Measurements from ENCODE around the gene SLC1A1. TPM values are rescaled to one million over a fixed set of nuclear protein-coding genes. Genes with fewer than 3 reads are reported as not detected.

The SLC1A1 gene
- total RNA-seq, 1 experiment from 2014 or later, result 8.5 TPM

DNA sequence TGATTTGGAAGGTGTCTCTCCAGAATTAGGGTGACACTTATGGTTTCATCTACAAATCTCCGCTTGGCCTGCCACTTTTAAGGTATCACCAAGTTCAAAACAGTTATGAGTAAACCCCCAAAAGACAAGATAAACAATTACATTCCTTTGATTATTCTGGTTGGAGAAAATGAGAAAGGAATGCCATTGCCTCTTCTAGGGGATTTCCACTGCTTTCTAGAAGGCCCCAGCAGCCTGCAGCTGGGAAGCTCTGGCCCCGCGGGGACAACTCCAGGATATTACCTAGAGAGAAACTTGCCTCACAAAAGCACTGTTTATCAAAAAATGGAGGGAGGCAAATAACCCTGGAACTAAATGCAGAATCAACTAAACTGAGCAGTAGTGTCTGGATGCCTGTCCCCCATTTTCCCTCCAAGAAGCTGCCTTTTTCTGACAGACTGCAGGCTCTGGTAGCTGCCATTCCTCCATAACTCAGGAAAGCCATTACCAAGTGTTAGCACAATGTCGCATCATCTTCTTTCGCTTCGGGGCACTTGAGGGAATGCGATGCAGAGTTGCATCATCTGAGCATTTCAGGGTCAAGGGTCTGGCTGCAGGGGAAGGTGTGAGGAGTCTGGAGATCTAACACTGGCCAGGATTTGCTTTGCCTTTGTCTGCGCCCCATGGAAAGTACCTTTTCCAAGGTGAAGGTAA lies 100.3 kb downstream of the SLC1A1 start (continued):
- no peak for TF ChIP-seq ZNF317 (CRISPR knock-in tag; IDR thresholded peaks at IDR 0.05; ENCODE audit: borderline replicate concordance, low read depth)
- TF ChIP-seq, protein P1, sequence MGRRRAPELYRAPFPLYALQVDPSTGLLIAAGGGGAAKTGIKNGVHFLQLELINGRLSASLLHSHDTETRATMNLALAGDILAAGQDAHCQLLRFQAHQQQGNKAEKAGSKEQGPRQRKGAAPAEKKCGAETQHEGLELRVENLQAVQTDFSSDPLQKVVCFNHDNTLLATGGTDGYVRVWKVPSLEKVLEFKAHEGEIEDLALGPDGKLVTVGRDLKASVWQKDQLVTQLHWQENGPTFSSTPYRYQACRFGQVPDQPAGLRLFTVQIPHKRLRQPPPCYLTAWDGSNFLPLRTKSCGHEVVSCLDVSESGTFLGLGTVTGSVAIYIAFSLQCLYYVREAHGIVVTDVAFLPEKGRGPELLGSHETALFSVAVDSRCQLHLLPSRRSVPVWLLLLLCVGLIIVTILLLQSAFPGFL (CRISPR knock-in tag; IDR thresholded peaks at IDR 0.05; ENCODE audit: borderline replicate concordance), result no peak

DNA sequence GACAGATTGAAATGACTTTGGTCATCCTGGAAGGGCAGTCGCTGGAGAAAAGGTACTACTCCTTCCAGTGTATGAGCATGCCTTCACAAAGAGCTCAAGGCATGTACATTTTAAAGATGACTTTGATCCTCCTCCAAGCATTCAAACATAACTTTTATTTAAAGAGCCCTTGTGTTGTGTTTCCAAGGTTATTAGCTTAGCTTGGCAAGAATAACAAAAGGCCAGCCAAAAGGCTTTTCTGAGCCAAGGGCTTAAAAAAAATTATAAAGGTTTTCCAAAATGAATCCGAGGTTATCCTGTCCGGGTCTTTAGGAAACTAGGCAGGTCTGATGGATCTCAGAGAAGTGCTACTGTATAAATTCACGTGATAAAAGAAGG lies 100.8 kb downstream of the SLC1A1 start:
- no peak overlapping the region for H3K4me3 Mint-ChIP-seq
- H3K9me3 Mint-ChIP-seq, result no peaks in the 10 kb centered on the region
- TF ChIP-seq ZNF317 (CRISPR knock-in tag; IDR thresholded peaks at IDR 0.05; ENCODE audit: borderline replicate concordance, low read depth) (no peak), ZNF671 (CRISPR knock-in tag; IDR thresholded peaks at IDR 0.05) (no peak), GTF2I (CRISPR knock-in tag; conservative IDR thresholded peaks at IDR 0.05) (no peak)
- TF ChIP-seq, protein P2, sequence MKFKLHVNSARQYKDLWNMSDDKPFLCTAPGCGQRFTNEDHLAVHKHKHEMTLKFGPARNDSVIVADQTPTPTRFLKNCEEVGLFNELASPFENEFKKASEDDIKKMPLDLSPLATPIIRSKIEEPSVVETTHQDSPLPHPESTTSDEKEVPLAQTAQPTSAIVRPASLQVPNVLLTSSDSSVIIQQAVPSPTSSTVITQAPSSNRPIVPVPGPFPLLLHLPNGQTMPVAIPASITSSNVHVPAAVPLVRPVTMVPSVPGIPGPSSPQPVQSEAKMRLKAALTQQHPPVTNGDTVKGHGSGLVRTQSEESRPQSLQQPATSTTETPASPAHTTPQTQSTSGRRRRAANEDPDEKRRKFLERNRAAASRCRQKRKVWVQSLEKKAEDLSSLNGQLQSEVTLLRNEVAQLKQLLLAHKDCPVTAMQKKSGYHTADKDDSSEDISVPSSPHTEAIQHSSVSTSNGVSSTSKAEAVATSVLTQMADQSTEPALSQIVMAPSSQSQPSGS (CRISPR knock-in tag; IDR thresholded peaks at IDR 0.05; ENCODE audit: borderline replicate concordance, low read depth), result no peak
- ChIA-PET CTCF (no interaction called here), POLR2A (interaction anchor here (0.6 kb wide), 1 partner anchor 154 kb away, joined by 4 read pairs; no protein-coding TSS in a partner anchor)
- H3K4me1 Mint-ChIP-seq, result peaks cover 26% of the 10 kb centered on the region
- no peaks in the 10 kb centered on the region for H3K36me3 Mint-ChIP-seq
- no peak for DNase-seq (ENCODE audit: low spot score)
- no peak for ATAC-seq
- H3K27me3 Mint-ChIP-seq (ENCODE audit: low read depth), result no peaks in the 10 kb centered on the region
- no peak overlapping the region for H3K27ac Mint-ChIP-seq

DNA sequence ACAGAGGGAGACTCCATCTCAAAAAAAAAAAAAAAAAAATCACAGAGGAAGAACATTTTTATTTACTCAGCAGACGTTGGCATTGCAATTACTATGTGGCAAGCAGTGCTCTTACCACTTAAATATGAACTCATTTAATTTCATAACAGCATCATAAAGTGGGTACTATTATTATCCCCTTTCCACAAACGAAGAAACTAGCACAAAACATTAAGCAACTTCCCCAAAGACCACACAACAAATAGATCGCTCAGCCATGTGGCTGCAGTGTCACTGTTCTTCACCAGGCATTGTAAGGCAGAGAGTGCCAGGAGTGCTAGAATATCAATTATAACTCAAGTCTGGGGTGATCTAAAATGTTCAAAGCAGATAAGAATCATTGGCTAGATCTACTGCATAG lies 102.0 kb downstream of the SLC1A1 start:
- peaks cover 34% of the 10 kb centered on the region for H3K4me1 Mint-ChIP-seq
- H3K27ac Mint-ChIP-seq, result no peak overlapping the region
- POLR2A ChIA-PET, result no interaction called here
- no peak for DNase-seq (ENCODE audit: low spot score)
- H3K27me3 Mint-ChIP-seq (ENCODE audit: low read depth), result no peaks in the 10 kb centered on the region
- H3K36me3 Mint-ChIP-seq, result no peaks in the 10 kb centered on the region
- TF ChIP-seq, protein P3, sequence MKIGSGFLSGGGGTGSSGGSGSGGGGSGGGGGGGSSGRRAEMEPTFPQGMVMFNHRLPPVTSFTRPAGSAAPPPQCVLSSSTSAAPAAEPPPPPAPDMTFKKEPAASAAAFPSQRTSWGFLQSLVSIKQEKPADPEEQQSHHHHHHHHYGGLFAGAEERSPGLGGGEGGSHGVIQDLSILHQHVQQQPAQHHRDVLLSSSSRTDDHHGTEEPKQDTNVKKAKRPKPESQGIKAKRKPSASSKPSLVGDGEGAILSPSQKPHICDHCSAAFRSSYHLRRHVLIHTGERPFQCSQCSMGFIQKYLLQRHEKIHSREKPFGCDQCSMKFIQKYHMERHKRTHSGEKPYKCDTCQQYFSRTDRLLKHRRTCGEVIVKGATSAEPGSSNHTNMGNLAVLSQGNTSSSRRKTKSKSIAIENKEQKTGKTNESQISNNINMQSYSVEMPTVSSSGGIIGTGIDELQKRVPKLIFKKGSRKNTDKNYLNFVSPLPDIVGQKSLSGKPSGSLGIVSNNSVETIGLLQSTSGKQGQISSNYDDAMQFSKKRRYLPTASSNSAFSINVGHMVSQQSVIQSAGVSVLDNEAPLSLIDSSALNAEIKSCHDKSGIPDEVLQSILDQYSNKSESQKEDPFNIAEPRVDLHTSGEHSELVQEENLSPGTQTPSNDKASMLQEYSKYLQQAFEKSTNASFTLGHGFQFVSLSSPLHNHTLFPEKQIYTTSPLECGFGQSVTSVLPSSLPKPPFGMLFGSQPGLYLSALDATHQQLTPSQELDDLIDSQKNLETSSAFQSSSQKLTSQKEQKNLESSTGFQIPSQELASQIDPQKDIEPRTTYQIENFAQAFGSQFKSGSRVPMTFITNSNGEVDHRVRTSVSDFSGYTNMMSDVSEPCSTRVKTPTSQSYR (CRISPR knock-in tag; IDR thresholded peaks at IDR 0.05), result no peak
- TF ChIP-seq ETV6 (CRISPR knock-in tag; IDR thresholded peaks at IDR 0.05) (no peak), GABPB1 (CRISPR knock-in tag; IDR thresholded peaks at IDR 0.05) (no peak), TP53 (CRISPR knock-in tag; IDR thresholded peaks at IDR 0.05) (no peak), ZNF416 (CRISPR knock-in tag; IDR thresholded peaks at IDR 0.05) (no peak), EMX1 (CRISPR knock-in tag; IDR thresholded peaks at IDR 0.05) (no peak), HMGA2 (CRISPR knock-in tag; IDR thresholded peaks at IDR 0.05) (no peak), ZNF138 (CRISPR knock-in tag; conservative IDR thresholded peaks at IDR 0.05) (no peak), JUN (CRISPR knock-in tag; IDR thresholded peaks at IDR 0.05) (no peak), RORB (CRISPR knock-in tag; IDR thresholded peaks at IDR 0.05) (no peak), PRRX2 (CRISPR knock-in tag; IDR thresholded peaks at IDR 0.05) (no peak), JAZF1 (CRISPR knock-in tag; IDR thresholded peaks at IDR 0.05) (no peak)
- TF ChIP-seq, protein P1 (CRISPR knock-in tag; IDR thresholded peaks at IDR 0.05; ENCODE audit: borderline replicate concordance), result no peak
- TF ChIP-seq, protein P4, sequence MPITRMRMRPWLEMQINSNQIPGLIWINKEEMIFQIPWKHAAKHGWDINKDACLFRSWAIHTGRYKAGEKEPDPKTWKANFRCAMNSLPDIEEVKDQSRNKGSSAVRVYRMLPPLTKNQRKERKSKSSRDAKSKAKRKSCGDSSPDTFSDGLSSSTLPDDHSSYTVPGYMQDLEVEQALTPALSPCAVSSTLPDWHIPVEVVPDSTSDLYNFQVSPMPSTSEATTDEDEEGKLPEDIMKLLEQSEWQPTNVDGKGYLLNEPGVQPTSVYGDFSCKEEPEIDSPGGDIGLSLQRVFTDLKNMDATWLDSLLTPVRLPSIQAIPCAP (CRISPR knock-in tag; IDR thresholded peaks at IDR 0.05), result no peak
- TF ChIP-seq, protein P5, sequence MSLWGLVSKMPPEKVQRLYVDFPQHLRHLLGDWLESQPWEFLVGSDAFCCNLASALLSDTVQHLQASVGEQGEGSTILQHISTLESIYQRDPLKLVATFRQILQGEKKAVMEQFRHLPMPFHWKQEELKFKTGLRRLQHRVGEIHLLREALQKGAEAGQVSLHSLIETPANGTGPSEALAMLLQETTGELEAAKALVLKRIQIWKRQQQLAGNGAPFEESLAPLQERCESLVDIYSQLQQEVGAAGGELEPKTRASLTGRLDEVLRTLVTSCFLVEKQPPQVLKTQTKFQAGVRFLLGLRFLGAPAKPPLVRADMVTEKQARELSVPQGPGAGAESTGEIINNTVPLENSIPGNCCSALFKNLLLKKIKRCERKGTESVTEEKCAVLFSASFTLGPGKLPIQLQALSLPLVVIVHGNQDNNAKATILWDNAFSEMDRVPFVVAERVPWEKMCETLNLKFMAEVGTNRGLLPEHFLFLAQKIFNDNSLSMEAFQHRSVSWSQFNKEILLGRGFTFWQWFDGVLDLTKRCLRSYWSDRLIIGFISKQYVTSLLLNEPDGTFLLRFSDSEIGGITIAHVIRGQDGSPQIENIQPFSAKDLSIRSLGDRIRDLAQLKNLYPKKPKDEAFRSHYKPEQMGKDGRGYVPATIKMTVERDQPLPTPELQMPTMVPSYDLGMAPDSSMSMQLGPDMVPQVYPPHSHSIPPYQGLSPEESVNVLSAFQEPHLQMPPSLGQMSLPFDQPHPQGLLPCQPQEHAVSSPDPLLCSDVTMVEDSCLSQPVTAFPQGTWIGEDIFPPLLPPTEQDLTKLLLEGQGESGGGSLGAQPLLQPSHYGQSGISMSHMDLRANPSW (CRISPR knock-in tag; conservative IDR thresholded peaks at IDR 0.05; ENCODE audit: low read depth), result no peak
- TF ChIP-seq, protein P6, sequence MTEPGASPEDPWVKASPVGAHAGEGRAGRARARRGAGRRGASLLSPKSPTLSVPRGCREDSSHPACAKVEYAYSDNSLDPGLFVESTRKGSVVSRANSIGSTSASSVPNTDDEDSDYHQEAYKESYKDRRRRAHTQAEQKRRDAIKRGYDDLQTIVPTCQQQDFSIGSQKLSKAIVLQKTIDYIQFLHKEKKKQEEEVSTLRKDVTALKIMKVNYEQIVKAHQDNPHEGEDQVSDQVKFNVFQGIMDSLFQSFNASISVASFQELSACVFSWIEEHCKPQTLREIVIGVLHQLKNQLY (CRISPR knock-in tag; IDR thresholded peaks at IDR 0.05), result no peak
- ATAC-seq, result no peak
- H3K9me3 Mint-ChIP-seq, result no peaks in the 10 kb centered on the region
- CTCF ChIA-PET, result no interaction called here
- no peak overlapping the region for H3K4me3 Mint-ChIP-seq
